IPS-20b (cell line): ENCODE data around the gene PLEKHM3.

Experiments
- H3K27ac ChIP-seq: one replicate; pipeline ENCODE4 v1.5.1; 2013; ENCODE audit warnings: low read length
- H3K27me3 ChIP-seq: 2 replicates; pipeline ENCODE4 v1.6.1; 2013; ENCODE audit warnings: mild to moderate bottlenecking, low read length, inconsistent platforms; ENCODE audit not compliant: insufficient read depth
- H3K36me3 ChIP-seq: 2 replicates; pipeline ENCODE4 v1.6.1; 2013; ENCODE audit warnings: low read depth, mild to moderate bottlenecking, inconsistent platforms, low read length, moderate library complexity; ENCODE audit not compliant: insufficient read depth
- H3K4me1 ChIP-seq: 2 replicates; pipeline ENCODE4 v1.6.1; 2013; ENCODE audit warnings: mild to moderate bottlenecking, control low read depth, inconsistent platforms, low read length, moderate library complexity; ENCODE audit not compliant: insufficient read depth
- H3K4me3 ChIP-seq: 2 replicates; pipeline ENCODE4 v1.5.1; 2013; ENCODE audit warnings: mild to moderate bottlenecking, low read length, inconsistent platforms
- H3K9ac ChIP-seq: 2 replicates; pipeline ENCODE4 v1.6.1; 2013; ENCODE audit warnings: low read depth, mild to moderate bottlenecking, inconsistent platforms, low read length, moderate library complexity
- H3K9me3 ChIP-seq: 2 replicates; pipeline ENCODE4 v1.6.1; 2013; ENCODE audit warnings: mild to moderate bottlenecking, low read depth, low read length, inconsistent platforms; ENCODE audit not compliant: insufficient read depth

PLEKHM3 gene

GRCh38 chr2:207930747-207931146 lies 94.6 kb downstream of the PLEKHM3 start:
- no peak overlapping the region for H3K27ac ChIP-seq
- H3K9ac ChIP-seq, result no peak overlapping the region
- H3K36me3 ChIP-seq, result no peaks in the 10 kb centered on the region
- H3K4me3 ChIP-seq, result no peak overlapping the region
- H3K27me3 ChIP-seq, result no peaks in the 10 kb centered on the region
- no peaks in the 10 kb centered on the region for H3K9me3 ChIP-seq
- H3K4me1 ChIP-seq, result peaks cover 18% of the 10 kb centered on the region

DNA sequence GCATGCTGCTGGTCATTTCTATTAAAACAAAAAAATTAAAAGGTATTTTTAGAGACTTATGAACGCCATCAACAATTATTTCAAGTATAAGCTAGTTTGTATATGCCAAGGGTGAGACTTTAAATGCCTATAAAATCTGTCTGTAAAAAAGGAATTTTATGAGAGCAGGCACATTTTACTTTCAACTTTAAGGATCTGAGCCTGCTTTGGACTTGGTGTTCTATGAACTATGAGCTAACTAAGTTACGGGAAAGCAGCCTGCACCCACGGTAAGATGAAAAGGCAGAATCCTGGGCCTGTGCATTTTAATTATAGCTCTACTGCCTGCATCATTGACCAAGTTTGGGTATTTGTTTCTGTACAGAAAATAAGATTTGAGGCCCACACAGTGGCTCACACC lies 95.4 kb downstream of the PLEKHM3 start:
- Histone ChIP-seq H3K27ac (no peak overlapping the region), H3K9ac (no peak overlapping the region), H3K27me3 (no peaks in the 10 kb centered on the region), H3K4me1 (peaks cover 16% of the 10 kb centered on the region), H3K36me3 (no peaks in the 10 kb centered on the region), H3K9me3 (no peaks in the 10 kb centered on the region), H3K4me3 (no peak overlapping the region)

DNA sequence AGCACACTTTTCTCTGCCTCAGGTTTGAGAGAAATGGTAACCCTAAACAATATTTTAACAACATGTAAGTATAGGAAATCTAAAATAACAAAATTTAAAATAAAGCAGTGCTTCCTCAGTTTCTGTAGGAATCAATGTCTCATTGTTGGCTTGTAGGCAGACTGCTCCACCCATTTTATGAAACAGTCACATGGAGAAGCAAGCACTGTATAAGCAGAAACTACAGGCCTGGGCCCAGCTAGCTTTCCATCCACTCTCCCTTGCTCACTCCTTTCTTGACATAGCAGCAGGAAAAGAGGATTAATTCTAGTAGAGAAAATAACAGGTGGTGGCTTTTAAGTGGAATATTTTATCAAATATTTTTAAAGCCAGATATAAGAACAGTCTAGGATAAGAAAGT lies 97.2 kb downstream of the PLEKHM3 start:
- no peak overlapping the region for H3K9ac ChIP-seq
- H3K4me3 ChIP-seq, result no peak overlapping the region
- H3K27me3 ChIP-seq, result no peaks in the 10 kb centered on the region
- H3K27ac ChIP-seq, result no peak overlapping the region
- H3K9me3 ChIP-seq, result no peaks in the 10 kb centered on the region
- H3K36me3 ChIP-seq, result no peaks in the 10 kb centered on the region
- peaks cover 5% of the 10 kb centered on the region for H3K4me1 ChIP-seq

- no peaks in the 10 kb centered on the region for H3K4me1 ChIP-seq
- no peak overlapping the region for H3K9ac ChIP-seq
- no peaks in the 10 kb centered on the region for H3K36me3 ChIP-seq
- H3K27me3 ChIP-seq, result no peaks in the 10 kb centered on the region
- H3K4me3 ChIP-seq, result no peak overlapping the region
- no peaks in the 10 kb centered on the region for H3K9me3 ChIP-seq
- H3K27ac ChIP-seq, result no peak overlapping the region
Measured at GRCh38 chr2:207926989-207927300, 98.4 kb downstream of the PLEKHM3 start.

DNA sequence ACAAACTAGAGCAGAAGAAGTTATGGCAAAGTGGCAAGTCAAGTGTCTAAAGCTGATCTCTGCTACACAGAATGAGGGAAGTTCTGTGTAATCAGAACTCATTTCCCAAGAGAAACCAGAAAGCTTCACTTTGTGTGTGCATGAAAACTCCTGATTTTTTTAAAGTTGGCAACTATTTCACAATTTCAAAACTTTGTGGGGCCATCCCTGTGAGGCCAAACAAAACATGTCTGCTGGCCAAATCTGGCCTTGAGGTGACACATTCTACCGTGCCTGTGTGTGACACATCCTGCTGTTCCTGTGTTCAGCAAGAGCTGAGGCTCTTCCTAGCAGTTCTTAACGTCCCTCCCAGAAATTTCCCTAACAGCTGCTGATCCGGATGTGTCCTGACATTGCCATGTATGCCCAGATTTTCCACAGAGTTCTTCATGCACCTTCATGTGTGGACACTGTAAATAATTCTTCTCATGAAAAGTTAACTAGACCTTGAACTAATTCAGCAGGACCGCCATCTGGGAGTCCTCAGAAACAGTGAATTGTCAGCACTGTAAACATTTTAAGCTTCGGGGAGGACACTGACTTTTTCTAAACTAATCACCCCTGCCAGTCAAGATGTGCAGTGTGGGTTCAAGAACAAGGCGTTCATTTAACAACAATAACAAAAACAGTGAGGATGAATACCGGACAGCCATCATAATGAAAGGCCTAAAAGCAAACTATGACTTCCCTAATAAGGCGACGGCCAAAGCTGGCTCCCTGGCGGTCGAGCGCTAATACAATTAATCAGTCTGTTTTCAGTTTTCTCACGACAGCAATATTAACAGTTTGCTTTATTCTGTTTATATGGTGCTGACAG lies 99.0 kb downstream of the PLEKHM3 start:
- H3K4me3 ChIP-seq, result no peak overlapping the region
- H3K4me1 ChIP-seq, result no peaks in the 10 kb centered on the region
- no peaks in the 10 kb centered on the region for H3K27me3 ChIP-seq
- no peaks in the 10 kb centered on the region for H3K36me3 ChIP-seq
- no peak overlapping the region for H3K9ac ChIP-seq
- H3K27ac ChIP-seq, result no peak overlapping the region
- H3K9me3 ChIP-seq, result no peaks in the 10 kb centered on the region

- Histone ChIP-seq H3K4me1 (no peaks in the 10 kb centered on the region), H3K36me3 (no peaks in the 10 kb centered on the region), H3K9ac (no peak overlapping the region), H3K27ac (no peak overlapping the region), H3K4me3 (no peak overlapping the region), H3K27me3 (no peaks in the 10 kb centered on the region), H3K9me3 (no peaks in the 10 kb centered on the region)
Measured at GRCh38 chr2:207925601-207926000, 99.7 kb downstream of the PLEKHM3 start.

DNA sequence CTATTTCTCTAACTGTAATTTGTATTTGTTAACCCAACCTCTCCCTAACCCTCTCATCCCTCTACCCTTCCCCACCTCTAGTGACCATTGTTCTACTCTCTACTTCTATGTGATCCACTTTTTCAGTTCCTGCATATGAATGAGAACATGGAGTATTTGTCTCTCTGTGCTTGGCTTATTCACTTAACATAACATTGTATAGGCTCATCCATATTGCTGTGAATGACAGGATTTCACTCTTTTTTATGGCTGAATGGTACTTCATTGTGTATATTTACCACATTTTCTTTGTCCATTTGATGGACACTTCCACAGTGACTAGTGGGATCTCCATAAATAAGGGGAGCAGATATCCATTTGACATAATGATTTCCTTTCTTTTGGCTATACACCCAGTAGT lies 103.7 kb downstream of the PLEKHM3 start:
- no peak overlapping the region for H3K4me3 ChIP-seq
- no peaks in the 10 kb centered on the region for H3K36me3 ChIP-seq
- no peaks in the 10 kb centered on the region for H3K27me3 ChIP-seq
- H3K27ac ChIP-seq, result no peak overlapping the region
- H3K9ac ChIP-seq, result no peak overlapping the region
- H3K9me3 ChIP-seq, result no peaks in the 10 kb centered on the region
- no peaks in the 10 kb centered on the region for H3K4me1 ChIP-seq

DNA sequence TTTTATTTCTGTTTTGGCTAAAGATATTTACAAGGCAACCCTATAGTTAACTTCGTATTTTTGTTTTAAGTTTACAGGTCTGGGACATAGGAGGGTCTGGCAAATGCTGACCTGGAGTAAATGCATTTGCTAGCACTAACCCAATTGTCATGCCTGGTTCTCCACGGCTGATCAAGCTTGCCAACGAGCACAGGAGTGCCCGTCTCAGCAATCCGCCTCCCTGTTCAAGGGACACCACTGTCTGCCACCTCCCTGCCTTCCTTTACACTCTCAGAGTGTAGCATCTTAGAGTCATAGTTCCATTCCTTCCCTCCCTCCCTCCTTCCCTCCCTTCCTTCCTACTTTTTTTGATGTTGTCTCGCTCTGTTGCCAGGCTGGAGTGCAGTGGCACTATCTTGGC lies 104.6 kb downstream of the PLEKHM3 start:
- H3K27ac ChIP-seq, result no peak overlapping the region

GRCh38 chr2:207920321-207920720 lies 105.0 kb downstream of the PLEKHM3 start:
- no peaks in the 10 kb centered on the region for H3K4me1 ChIP-seq
- H3K4me3 ChIP-seq, result no peak overlapping the region
- H3K9ac ChIP-seq, result no peak overlapping the region
- H3K36me3 ChIP-seq, result no peaks in the 10 kb centered on the region
- H3K27ac ChIP-seq, result no peak overlapping the region
- no peaks in the 10 kb centered on the region for H3K9me3 ChIP-seq
- H3K27me3 ChIP-seq, result no peaks in the 10 kb centered on the region

More for the DNA sequence above, 104.6 kb downstream of the PLEKHM3 start:
- Histone ChIP-seq H3K4me3 (no peak overlapping the region), H3K9ac (no peak overlapping the region), H3K9me3 (no peaks in the 10 kb centered on the region), H3K36me3 (no peaks in the 10 kb centered on the region), H3K4me1 (no peaks in the 10 kb centered on the region), H3K27me3 (no peaks in the 10 kb centered on the region)

- H3K27ac ChIP-seq, result no peak overlapping the region
- H3K9ac ChIP-seq, result no peak overlapping the region
- no peaks in the 10 kb centered on the region for H3K4me1 ChIP-seq
- no peaks in the 10 kb centered on the region for H3K27me3 ChIP-seq
- H3K9me3 ChIP-seq, result no peaks in the 10 kb centered on the region
- H3K36me3 ChIP-seq, result no peaks in the 10 kb centered on the region
- H3K4me3 ChIP-seq, result no peak overlapping the region
Measured at GRCh38 chr2:207919164-207919919, 106.0 kb downstream of the PLEKHM3 start.

DNA sequence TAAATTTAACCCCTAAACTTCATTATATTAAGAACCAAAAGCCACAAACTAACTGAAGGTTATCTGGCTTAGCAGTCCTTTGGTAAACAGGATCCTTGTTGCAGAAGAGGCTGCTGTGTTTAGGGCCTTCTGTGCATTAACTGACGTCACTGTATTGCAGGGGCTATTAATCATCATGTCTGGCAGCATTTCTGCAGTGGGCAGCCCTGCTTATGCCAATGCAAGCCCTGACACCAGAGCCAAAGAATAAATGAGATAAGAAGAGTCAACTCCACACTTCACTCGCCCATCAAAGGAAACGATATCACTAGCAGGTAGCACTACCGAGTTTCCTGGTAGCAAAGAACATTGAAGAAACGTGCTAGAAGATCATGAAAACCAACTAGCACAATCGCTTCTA lies 110.6 kb downstream of the PLEKHM3 start:
- H3K4me3 ChIP-seq, result no peak overlapping the region
- no peak overlapping the region for H3K27ac ChIP-seq
- H3K4me1 ChIP-seq, result no peaks in the 10 kb centered on the region; the same call in 1 of the 2 replicates
- no peaks in the 10 kb centered on the region for H3K9me3 ChIP-seq
- no peaks in the 10 kb centered on the region for H3K27me3 ChIP-seq
- no peaks in the 10 kb centered on the region for H3K36me3 ChIP-seq
- no peak overlapping the region for H3K9ac ChIP-seq

- Histone ChIP-seq H3K9ac (no peak overlapping the region), H3K36me3 (no peaks in the 10 kb centered on the region), H3K4me1 (no peaks in the 10 kb centered on the region; the same call in 1 of the 2 replicates), H3K27ac (no peak overlapping the region), H3K27me3 (no peaks in the 10 kb centered on the region), H3K4me3 (no peak overlapping the region), H3K9me3 (no peaks in the 10 kb centered on the region)
Measured at GRCh38 chr2:207913772-207914358, 111.5 kb downstream of the PLEKHM3 start.
